Hepatic stellate cell (primary cell): ENCODE results near the gene FAM81A.
"Not testable (repeated sequence)": the region's sequence is repeated elsewhere in the genome, so short reads cannot be mapped to it uniquely, and the experiment has no call there.

Experiments
- DNase-seq: peaks from one replicate; pipeline ENCODE4 v3.0.0; 2011; ENCODE audit warnings: low spot score

FAM81A gene

DNA sequence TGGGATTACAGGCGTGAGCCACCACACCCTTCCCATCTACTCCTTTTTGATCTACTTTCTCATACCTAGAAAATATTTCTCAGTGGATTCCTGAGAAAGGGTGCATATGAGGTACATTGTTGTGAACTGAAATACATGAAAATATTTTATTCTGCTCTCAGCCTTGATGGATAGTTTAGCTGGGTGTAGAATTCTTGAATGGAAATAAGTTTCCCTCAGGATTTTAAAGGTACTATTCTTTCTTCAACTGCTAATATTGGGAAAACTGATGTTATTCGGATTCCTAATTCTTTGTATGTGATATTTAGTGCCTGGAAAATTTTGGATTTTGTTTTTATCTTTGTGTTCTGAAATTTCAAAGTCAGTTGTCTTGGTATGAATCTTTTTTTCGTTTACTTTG, 9.1 kb upstream of the FAM81A start:
- DNase-seq = not testable (repeated sequence)

GRCh38 chr15:59432389-59432788, 5.6 kb upstream of the FAM81A start:
- no peak for DNase-seq

- no peak for DNase-seq
Measured at GRCh38 chr15:59434481-59434880, 3.5 kb upstream of the FAM81A start.

- no peak for DNase-seq
Measured at GRCh38 chr15:59436774-59437141, 1.2 kb upstream of the FAM81A start.

DNA sequence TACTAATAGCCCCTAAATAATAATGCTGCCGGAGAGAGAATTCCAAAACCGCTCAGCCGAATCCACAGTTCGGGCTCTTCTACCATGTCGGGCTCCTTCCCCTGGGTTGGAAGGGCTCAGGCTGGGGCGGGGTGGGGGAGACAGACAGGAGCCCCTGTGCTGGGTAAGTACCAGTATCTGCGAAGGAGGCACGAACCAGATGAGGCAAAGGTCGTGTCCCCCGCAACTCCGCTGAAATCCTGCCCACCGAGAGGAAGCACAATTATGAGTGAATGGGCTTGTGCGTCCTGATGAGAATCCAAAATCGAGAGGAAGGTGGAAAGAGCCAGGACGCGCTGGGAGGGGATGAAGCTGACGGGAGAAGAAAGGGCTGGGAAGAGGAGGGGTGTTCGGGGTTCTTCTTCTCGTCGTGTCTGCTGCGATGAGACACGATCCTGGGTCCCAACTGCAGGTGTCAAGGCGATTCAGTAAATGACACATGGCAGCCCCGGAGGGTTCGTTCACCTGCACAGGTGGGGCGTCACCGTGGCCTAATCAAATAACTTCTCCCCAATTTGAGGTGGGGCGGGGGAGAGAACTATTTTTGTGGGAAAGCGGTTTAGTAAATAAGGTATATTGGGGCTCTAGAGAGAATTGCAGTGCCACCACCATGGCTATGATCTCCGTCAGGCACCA, 707 bp upstream of the FAM81A start:
- no peak for DNase-seq

GRCh38 chr15:59438625-59439290, 772 bp downstream of the FAM81A start:
- no peak for DNase-seq

DNA sequence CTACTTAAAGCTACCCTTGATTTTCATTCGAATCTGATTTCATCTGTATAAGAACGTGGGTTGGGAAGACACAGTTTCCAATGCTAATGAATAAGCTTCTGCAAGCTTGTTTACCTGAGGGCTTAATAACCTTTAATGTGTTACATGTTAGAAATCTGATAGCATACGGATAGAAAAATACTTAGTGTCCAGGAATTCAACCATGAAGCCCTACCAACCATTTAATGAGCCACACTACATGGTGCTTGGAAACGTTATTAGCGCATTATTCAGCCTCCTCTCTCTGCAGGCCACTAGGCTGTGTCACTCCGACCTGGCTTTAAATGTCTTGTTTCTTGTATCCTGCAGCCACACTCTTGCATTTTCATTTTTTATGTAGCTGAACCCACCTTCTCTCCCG, 1.6 kb downstream of the FAM81A start:
- no peak for DNase-seq

DNA sequence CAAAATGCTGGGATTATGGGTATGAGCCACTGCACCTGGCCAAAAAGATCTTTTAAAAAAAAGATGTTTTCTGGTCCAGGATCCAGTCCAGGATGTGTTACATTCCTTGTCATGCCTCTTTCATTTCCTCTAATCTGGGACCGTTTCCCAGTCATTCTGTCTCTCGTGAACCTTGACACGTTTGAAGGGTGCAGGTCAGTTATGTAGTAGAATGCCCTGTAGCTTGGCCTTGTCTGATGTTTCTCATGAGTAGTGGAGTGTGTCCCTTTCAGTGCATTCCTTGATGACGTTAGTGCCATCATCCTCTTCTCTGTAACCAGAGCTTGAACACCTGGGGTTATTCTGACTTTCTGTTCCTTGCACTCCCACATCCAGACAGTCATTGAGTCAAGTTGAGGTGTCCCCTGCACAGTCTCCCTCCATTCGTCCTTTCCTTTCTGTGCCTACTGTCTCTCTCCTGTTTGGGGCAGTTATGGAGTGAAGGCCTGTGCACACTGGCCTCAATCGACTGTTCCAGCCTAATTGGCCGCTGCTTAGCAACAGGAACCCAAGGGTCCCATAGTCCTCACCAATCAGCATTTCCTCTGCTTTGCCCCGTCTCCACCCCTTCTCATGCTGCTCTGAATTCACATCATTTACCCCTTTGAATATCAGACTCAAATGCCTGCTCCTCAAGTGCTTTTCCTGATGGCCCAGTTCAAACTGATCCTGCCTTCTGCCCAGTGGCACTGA, 5.5 kb downstream of the FAM81A start:
- no peak for DNase-seq

GRCh38 chr15:59444081-59444835, 6.3 kb downstream of the FAM81A start:
- no peak for DNase-seq

GRCh38 chr15:59444980-59445545, 7.1 kb downstream of the FAM81A start:
- no peak for DNase-seq

- DNase-seq = no peak
Measured at GRCh38 chr15:59446232-59446957, 8.4 kb downstream of the FAM81A start.

DNA sequence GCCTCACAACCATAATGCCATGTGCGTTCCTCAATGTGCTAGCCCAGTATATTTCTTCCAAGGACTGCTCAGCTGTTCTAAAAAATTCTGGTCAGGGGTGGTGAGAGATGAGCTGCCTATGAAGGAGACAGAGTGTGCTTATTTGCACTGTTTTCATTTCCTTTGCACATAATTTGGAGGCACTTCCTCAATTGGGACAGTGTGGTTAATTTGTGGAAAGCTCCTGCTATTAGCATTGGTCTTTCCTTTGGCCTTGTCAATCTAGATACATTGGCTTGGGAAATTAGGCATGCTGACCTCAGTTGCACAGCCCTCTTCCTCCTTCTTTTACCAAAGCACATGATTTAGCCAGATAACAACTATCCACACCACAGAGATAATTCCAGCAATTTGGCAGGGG, 9.4 kb downstream of the FAM81A start:
- no peak for DNase-seq

GRCh38 chr15:59448871-59449270, 10.9 kb downstream of the FAM81A start:
- DNase-seq = no peak

GRCh38 chr15:59453474-59454215, 15.7 kb downstream of the FAM81A start:
- no peak for DNase-seq

- DNase-seq = no peak
Measured at GRCh38 chr15:59456114-59456513, 18.1 kb downstream of the FAM81A start.

GRCh38 chr15:59457103-59457502, 19.1 kb downstream of the FAM81A start:
- no peak for DNase-seq

DNA sequence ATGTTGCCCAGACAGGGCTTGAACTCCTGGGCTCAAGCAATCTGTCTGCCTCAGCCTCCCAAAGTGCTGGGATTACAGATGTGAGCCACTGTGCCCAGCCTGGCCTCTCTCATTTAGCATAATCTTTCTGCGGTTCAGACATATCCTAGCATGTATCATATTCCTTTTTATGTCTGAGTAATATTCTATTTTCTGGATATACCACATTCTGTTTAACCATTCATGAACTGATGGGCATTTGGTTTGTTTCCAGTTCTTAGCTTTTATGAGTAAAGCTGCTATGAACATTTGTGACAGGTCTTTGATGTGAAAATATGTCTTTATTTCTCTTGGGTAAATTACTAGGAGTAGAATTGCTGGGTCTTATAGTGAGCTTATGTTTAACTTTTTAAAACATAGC, 23.5 kb downstream of the FAM81A start:
- DNase-seq = no peak

- DNase-seq = no peak
Measured at GRCh38 chr15:59473226-59473625, 35.2 kb downstream of the FAM81A start.

DNA sequence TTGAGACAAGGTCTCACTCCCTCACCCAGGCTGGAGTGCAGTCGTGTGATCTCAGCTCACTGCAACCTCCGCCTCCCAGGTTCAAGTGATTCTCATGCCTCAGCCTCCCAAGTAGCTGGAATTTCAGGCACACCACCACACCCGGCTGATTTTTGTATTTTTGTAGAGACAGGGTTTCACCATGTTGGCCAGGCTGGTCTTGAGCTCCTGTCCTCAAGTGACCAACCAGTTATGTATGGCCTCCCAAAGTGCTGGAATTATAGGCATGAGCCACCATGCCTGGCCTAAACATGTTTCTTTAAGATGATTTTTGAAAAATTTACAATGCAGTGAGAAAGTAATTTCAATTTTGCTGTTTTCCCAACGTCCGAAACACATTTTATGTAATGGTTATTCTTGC, 37.2 kb downstream of the FAM81A start:
- DNase-seq = not testable (repeated sequence)

GRCh38 chr15:59484399-59484798, 46.4 kb downstream of the FAM81A start:
- DNase-seq = no peak

DNA sequence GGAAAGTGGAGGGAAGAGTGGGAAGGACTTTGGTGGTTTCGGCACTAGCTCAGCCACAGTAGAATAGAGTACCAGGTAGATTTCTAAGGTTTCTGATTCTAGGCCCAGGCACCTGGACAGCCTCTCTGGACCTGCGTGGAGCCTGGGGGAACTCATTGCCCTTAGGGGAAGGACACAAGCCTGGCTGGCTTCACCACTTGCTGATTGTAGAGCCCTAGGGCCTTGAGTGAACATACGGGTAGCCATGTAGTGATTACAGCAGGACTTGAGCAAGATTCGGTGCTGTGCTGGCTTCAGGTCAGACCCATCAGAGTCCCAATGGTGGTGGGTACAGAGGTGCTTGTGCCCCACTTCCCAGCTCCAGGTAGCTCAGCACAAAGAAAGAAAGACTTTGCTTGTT, 47.0 kb downstream of the FAM81A start:
- DNase-seq = no peak
